VCaP (cell line): ENCODE measurements around the gene EID3.
"Not testable (repeated sequence)": the region's sequence is repeated elsewhere in the genome, so short reads cannot be mapped to it uniquely, and the experiment has no call there.

Experiments
- H3K27ac ChIP-seq: fragments of 450-650 bp; 2 replicates; pipeline ENCODE4 v1.5.1; 2017
- TF ChIP-seq, protein P1 (sequence below): fragments of 450-650 bp; conservative IDR thresholded peaks from 2 replicates; pipeline ENCODE4 v1.5.1; 2017; ENCODE audit warnings: mild to moderate bottlenecking, moderate library complexity

The EID3 gene

DNA sequence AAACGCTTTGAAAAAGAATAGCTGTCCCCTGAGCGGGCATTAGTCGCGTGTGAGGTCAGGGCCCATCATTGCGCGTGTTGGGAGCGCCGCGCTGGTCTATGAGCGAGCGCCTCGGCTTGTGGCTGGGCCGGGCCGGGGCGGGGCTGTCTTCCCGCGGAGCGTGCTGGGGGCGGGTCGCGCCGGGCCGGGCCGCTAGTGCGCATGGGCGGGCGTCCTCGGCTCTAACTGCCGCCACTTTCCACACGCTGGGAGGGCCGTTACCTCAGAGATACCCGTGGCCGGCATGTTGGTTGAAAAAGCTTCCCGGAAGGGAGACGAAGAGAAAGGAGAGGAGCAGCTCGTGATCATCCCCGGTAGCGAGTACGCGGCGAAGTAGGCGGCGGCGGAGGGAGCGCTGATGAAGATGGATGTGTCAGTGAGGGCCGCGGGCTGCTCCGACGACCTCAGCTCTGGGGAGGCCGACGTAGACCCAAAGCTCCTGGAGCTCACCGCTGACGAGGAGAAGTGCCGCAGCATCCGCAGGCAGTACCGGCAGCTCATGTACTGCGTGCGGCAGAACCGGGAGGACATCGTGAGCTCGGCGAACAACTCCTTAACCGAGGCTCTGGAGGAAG lies at the start of gene EID3:
Gene EID3 (plus strand): TSS at position 202 of the 614 bp plus-strand sequence. CDS start 196 bp downstream, at position 398.
- H3K27ac ChIP-seq: peak within 1 kb of the TSS; percentile 31

DNA sequence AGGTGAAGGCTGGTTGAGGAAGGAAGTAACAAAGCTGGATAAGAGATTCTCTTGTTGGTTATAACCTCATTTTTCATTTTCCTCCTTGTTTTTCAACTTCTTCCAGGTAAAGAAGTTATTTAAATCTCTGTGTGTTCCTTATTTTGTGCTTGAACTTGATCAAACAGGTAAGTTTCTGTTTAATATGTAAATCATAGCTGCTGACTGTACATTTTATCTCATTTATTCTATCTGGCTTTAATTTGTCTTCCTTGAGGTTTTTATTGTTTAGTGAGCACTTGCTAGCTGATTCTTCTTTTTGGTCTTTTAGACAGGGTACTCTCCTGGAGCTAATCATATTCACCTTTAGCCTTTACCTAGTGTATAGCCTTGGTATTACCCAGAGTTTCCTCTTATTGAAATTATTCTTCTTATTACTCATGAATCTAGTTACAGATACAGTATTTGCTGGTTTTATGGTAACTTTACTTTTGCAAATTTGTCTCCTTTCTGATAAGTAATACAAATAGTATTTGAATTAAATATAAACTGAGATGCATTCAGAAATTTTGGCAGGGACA lies 45.5 kb upstream of the EID3 start:
- peak overlapping the region; percentile 18 for H3K27ac ChIP-seq
- TF ChIP-seq, protein P1, sequence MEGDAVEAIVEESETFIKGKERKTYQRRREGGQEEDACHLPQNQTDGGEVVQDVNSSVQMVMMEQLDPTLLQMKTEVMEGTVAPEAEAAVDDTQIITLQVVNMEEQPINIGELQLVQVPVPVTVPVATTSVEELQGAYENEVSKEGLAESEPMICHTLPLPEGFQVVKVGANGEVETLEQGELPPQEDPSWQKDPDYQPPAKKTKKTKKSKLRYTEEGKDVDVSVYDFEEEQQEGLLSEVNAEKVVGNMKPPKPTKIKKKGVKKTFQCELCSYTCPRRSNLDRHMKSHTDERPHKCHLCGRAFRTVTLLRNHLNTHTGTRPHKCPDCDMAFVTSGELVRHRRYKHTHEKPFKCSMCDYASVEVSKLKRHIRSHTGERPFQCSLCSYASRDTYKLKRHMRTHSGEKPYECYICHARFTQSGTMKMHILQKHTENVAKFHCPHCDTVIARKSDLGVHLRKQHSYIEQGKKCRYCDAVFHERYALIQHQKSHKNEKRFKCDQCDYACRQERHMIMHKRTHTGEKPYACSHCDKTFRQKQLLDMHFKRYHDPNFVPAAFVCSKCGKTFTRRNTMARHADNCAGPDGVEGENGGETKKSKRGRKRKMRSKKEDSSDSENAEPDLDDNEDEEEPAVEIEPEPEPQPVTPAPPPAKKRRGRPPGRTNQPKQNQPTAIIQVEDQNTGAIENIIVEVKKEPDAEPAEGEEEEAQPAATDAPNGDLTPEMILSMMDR: no peak

More for the DNA sequence above, at the start of gene EID3:
- TF ChIP-seq, protein P1: no peak

DNA sequence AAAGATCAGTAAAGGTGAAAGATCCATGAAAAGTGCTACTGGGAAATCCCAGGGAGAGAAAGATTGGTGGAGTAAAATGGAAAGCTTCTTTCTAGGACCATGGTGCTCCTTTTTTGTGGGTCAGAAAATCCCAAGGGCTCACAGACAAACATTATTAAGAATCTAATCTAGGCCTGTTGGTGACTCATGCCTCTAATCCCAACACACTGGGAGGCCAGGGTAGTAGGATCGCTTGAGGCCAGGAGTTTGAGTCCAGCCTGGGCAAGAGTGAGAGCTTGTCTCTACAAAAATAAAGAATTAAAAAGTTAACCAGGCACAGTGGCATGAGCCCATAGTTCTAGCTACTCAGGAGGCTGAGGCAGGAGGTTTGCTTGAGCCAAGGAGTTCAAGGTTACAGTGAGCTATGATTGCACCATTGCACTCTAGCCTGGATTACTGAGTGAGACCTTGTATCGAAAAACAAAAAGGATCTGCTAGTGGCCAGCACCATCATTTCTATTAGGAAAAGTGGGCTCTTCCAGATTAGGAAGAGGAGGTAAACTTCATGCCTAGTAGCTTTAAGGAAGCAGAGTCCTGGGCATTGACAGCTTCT lies 45.0 kb upstream of the EID3 start:
- peak overlapping the region; percentile 18; the same call in 1 of the 2 replicates for H3K27ac ChIP-seq
- TF ChIP-seq, protein P1: no peak

DNA sequence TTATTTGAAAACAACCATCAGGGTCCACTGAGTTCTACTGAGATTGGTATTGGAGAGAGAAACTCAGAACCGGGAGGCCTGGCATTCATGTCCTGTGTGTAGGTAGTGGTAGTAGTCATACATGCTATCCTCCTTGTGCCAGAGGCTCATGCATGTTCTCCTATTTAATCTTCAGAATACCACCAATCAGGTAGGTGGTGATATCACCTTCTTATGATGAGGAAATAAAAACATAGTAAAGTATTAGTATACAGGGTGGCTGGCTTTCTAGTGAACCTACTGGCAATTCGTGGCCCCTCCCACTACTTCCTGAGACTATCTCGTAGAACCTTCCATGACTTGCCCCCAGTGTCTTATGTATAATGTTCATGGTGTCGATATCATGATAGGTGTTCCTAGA lies 40.5 kb upstream of the EID3 start:
- TF ChIP-seq, protein P1: no peak
- H3K27ac ChIP-seq: no peak overlapping the region

DNA sequence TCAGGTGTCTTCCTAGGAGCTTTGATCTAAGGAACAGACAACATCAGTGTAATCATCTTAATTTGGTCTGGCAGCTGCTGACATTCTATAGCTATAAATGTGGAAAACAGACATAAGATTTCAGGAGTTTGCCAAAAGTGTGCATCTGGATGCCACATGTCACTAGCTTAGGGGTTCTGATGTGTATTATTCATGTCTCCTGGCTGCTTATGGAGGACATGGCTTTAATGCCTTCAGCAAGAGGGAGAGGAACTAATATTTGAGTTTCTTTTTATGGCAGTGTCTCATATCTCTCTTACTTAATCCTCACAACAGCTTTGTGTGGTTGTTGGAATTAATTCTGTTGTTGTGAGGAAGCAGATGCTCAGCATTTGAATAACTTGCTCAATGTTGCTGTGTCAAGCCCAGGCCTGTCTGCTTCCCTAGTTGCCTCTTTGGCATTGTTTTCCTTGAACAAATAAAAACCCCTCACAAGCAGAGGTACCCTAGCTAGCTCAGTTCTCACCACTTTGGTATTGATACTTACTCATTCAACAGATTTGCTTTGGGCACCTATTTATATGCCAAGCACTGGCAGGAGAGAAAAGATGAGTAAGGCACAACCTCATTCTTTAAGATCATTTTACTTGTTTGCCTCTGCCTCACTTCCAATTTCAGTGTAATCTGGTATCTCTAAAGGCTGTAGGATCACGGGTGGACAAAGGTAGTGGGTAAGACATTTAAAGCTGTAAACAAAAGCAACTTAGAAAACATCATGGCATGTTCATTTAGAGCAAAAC lies 39.8 kb upstream of the EID3 start:
- no peak overlapping the region for H3K27ac ChIP-seq
- TF ChIP-seq, protein P1: no peak

DNA sequence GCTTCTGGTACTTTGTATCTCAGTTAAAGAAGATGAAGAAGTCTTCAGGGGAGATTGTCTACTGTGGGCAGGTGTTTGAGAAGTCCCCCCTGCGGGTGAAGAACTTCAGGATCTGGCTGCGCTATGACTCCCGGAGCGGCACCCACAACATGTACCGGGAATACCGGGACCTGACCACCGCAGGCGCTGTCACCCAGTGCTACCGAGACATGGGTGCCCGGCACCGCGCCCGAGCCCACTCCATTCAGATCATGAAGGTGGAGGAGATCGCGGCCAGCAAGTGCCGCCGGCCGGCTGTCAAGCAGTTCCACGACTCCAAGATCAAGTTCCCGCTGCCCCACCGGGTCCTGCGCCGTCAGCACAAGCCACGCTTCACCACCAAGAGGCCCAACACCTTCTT lies 38.1 kb upstream of the EID3 start:
- H3K27ac ChIP-seq: not testable (repeated sequence)

DNA sequence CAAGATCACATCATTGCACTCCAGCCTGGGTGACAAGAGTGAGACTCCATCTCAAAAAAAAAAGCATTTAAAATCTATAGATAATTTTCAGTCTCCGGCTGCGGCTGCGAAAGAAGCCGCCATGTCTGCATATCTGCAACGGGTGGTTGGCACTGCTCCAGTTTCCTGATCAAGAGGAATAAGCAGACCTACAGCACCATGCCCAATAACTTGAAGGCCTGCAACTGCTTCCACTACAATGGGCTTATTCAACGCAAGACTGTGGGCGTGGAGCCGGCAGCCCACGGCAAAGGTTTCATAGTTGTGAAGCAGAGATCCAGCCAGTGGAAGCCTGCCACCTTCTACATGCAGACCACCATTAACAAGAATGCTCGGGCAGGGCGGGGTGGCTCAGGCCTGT lies 30.6 kb upstream of the EID3 start:
- TF ChIP-seq, protein P1: no peak
- H3K27ac ChIP-seq: no peak overlapping the region
